KOPT-K1 (cell line): Measurements from ENCODE around the gene PRKAG2.
A peak's percentile ranks its signal among the peaks of the same experiment; 100 is the strongest.
"Not testable (repeated sequence)": the region's sequence is repeated elsewhere in the genome, so short reads cannot be mapped to it uniquely, and the experiment has no call there.

ENCODE experiments used
- H3K27ac ChIP-seq: fragments of 200-600 bp; sonication (generic); 2 replicates; pipeline ENCODE4 v1.5.1; 2016; ENCODE audit warnings: antibody characterized with exemption, mild to moderate bottlenecking, low read depth, low read length; ENCODE audit not compliant: poor library complexity, severe bottlenecking
- H3K36me3 ChIP-seq: fragments of 200-600 bp; sonication (generic); 2 replicates; pipeline ENCODE4 v1.5.1; 2017; ENCODE audit warnings: antibody characterized with exemption, mild to moderate bottlenecking, low read length, moderate library complexity; ENCODE audit not compliant: insufficient read depth
- H3K9me3 ChIP-seq: fragments of 200-600 bp; sonication (generic); 2 replicates; pipeline ENCODE4 v1.5.1; 2017; ENCODE audit warnings: antibody characterized with exemption, low read length, mild to moderate bottlenecking; ENCODE audit not compliant: insufficient read depth, poor library complexity, severe bottlenecking

The PRKAG2 gene

DNA sequence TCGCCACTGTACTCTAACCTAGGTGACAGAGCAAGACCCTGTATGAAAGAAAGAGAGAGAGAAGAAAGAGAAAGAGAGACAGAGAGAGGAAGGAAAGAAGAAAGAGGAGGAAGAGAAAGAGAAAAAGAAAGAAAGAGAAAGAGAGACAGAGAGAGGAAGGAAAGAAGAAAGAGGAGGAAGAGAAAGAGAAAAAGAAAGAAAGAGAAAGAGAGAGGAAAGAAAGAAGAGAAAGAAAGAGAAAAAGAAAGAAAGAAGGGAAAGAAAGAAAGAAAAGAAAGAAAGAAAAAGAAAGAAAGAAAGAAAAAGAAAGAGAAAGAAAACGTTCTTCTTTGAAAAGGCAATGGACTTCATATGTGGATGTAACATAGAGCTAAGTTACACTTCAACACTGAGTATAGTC lies 340.7 kb downstream of the PRKAG2 start:
- peaks cover 12% of the 10 kb centered on the region for H3K9me3 ChIP-seq
- not testable (repeated sequence) for H3K27ac ChIP-seq, H3K36me3 ChIP-seq

DNA sequence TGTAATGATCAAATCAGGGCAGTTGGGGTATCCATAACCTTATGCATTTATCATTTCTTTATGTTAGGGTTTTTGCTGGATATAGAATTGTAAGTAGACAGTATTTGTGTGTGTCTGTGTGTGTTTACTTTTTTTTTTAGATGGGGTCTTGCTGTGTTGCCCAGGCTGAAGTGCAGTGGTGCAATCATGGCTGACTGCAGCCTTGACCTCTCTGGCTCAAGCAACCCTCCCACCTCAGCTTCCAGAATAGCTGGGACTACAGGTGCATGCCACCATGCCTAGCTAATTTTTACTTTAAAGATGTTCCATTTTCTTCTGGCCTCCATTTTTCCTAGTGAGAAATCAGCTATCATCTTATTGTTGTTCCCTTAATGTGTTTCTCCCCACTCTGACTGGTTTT lies 347.1 kb downstream of the PRKAG2 start:
- Histone ChIP-seq H3K36me3 (no peaks in the 10 kb centered on the region), H3K9me3 (peaks cover 25% of the 10 kb centered on the region), H3K27ac (no peak overlapping the region)

DNA sequence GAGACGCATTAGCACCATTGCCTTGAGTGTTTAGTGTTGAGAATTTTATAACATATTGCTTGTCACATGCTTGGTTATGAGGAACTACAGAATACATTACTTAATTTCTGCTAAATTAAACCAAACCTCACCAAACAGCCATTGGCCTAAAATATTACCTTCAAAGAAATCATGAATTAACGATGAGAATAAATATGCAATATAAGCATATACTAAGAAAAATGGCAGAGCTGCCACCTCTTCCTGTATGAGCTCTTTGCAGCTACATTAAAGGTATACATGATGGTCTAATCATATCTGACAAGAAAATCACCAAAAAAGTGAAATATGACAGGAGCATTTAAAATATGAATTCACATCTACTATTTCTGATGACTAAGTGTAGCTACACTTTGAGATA lies 352.1 kb downstream of the PRKAG2 start:
- Histone ChIP-seq H3K9me3 (peaks cover 20% of the 10 kb centered on the region), H3K36me3 (no peaks in the 10 kb centered on the region), H3K27ac (no peak overlapping the region)

DNA sequence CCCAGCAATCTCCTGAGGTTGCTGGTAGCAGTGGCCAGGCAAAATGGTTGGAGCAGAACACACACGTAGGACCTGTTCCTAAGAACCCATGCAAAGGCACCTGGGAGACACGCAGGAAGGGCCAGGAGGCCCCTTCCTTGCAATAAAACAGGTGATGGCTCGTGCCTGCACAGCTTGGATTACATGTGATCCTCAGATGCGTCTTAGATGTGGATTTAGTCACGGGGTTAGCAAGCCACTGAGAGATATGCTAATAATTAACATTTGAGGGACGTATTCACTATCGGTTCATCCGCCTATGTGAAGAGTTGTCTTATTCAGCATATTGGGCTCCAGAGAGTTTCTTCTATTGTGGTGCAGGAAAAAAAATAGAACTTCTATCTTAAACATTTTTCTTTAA lies 352.6 kb downstream of the PRKAG2 start:
- Histone ChIP-seq H3K36me3 (no peaks in the 10 kb centered on the region), H3K9me3 (peaks cover 15% of the 10 kb centered on the region), H3K27ac (no peak overlapping the region)

DNA sequence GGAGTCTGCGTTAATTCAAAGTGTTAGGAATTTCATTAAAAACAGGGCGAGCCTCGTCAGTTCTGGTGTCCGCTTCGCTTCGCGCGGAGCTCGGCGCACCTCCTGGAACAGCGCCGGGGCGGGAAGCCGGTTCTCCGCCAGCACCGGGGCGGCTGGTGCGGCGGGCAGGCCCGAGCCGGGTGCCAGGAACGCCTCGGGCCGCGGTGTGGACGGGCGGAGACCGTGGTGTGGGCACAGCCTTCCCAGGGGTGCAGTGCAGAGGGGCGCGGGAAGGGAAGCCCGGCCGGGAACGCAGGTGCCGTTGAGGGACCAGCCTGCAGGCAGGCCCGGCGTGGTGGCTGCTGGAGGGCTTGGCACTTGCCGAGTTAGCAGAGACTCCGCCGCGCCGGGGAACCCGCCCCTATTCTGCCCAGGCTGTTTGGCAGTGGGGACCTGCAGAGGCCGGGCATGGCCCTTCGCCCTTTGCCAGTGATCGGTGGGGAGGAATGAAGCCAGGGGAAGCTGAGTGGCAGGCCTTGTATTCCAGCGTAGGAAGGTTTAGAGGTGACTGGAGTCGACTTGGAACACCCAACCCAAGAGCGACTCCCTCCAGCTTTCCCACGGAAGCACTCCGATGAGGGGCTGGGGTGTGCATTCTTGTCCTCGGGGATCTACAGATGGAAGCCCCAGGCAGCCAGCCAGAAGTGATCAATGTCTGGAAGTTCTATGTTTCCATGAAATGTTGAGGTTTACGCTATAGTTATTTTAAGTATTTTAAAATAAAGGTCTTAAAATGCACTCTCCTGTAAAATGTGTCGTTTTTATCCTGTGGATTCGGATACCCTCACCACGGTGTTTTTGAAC lies 356.3 kb downstream of the PRKAG2 start:
- 0 out of 2 replicates have a peak, but pooled peaks cover 5% of the 10 kb centered on the region for H3K36me3 ChIP-seq
- H3K9me3 ChIP-seq = peaks cover 12% of the 10 kb centered on the region
- peak overlapping the region; percentile 96 for H3K27ac ChIP-seq

DNA sequence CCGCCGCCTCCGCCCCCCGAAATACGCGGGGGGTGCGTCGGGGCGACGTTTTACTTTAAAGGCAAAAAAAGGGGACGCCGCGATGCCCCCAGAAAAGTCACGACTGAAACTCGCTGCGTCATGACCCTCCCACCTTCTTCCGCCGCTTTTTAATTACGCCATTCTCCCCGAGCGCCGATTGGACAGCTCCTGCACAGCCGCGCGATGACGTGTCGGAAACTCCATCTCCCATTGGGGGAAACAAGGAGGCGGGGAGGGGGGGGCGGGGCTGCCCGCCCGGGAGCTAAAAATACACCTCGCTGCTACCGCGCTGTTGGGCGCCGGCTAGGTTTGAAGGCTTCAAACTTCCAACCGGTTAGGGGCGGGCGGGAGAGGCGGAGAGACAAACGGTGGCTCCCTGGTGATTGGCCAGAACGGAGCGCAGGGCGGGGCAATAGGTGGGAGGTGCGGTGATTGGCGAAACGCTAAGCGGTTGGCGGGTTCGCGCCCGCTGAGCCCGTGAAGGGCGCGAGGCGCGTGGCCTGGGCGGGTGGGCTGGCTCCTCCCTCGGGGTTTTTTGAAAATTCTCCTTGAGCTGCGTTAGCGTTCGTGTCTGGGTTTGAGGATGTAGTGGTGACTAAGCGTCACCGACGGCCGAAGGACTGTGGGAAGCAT lies 357.0 kb downstream of the PRKAG2 start, which contains the start of gene RHEB:
TSS of gene RHEB (minus strand) at position 131 of the 654 bp plus-strand sequence. CDS start 384 bp downstream, outside the sequence.
- peak within 1 kb of the TSS; percentile 96 for H3K27ac ChIP-seq
- H3K9me3 ChIP-seq = peaks cover 12% of the 10 kb centered on the region
- H3K36me3 ChIP-seq = 0 out of 2 replicates have a peak, but pooled peaks cover 12% of the 10 kb centered on the region

DNA sequence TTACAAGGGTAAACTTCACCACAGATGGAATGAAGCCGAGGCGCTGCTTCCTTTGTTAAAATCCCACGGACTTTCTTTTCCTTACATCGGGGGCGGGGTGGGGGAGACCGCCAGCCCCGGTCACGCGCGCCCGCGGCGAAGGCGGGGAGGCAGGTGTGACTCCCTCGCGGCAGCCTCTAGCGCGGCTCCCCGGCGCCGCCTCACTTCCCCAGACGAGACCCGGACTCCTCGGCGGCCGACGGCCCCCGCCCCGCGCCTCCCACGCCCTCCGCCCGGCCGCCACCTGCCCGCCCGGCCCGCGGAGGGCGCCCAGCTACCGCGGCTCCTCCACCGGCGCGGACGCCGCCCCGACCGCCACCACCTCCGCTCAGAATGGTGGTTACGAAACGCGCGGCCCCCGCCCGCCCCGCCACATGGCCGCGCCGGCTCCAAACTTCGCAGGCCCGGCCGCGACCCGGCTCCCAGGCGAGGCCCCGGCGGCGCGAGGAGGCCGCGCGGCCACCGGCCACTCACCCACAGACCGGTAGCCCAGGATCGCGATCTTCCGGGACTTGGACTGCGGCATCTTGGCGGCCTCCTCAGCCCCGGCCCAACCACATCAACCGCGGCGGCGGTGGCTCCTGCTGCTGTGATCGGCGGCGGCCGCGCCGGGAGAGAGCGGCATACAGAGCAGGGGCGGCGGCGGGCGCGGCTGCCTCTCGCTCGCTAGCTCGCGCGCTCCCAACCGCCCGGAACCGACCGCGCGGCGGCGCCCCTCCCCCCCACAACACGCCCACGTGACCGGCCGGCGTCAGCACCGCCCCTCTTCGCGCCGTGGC lies 357.8 kb downstream of the PRKAG2 start:
- Histone ChIP-seq H3K27ac (peak overlapping the region; percentile 96), H3K9me3 (peaks cover 18% of the 10 kb centered on the region), H3K36me3 (0 out of 2 replicates have a peak, but pooled peaks cover 19% of the 10 kb centered on the region)

DNA sequence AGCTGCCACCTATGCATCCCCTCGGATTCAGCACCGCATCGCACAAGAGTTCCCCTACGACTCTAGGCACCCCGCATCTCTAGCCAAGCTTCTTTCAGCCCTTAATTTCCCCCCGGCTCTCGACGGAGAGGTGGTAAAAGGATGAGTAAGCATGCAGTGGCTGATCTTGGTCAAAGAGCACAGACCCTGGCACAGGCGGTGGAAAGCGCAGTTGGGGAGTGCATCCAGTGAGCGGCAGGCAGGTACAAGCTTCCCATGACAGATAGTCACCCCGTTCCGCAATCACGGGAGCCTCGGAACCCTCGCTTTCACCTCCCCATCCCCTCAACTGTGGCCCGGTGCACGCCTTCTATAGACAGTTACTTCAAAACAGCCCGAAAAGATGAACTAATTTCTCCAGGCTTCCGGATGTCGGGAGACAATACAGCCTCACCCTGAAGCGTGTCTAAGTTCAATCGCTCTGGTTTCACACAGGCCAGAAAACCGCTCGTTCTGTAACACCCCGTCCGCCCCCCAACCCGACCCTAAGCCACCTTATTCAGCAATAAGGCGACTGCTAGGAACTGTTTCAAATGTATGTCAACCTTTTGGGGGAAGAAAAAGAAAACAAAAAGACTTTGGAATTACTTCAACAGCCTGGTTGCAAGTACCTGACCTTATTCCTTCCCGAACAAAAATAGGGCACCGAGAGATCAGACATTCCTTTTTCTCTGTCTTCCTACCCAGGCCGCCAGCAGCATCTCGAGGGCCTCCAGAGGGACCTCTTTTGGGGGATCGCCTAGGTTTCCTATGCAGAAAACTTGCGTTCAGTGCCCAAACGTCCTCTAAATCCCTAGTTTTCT lies 358.6 kb downstream of the PRKAG2 start:
- Histone ChIP-seq H3K36me3 (peaks cover 27% of the 10 kb centered on the region; the same call in 1 of the 2 replicates), H3K27ac (peak overlapping the region; percentile 96), H3K9me3 (peaks cover 27% of the 10 kb centered on the region)

DNA sequence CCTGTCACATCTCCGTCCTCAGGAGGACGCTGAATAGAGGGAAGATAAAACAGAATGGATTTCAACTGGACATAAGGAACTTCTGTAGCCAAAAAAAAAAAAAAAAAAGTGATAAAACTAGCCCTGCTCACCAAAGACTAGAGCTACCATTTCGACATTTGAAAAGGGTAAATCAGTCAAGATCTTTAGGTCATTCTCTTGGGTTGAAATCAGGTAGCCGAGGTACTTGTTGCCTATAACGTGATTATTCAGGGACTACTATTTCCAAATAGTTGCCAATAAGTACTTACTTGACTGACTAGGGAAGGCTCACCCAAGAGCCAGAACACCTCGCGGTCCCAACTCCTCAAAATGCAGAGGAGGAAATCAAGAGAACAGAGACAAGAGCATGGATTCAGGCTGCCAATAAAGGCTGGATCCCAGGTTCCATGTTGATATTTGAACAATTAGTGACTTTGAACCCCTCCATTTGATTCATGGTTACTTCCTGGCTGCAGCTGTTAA lies 359.3 kb downstream of the PRKAG2 start:
- peaks cover 31% of the 10 kb centered on the region; the same call in 1 of the 2 replicates for H3K36me3 ChIP-seq
- H3K9me3 ChIP-seq = peaks cover 30% of the 10 kb centered on the region
- peak overlapping the region; percentile 96 for H3K27ac ChIP-seq

DNA sequence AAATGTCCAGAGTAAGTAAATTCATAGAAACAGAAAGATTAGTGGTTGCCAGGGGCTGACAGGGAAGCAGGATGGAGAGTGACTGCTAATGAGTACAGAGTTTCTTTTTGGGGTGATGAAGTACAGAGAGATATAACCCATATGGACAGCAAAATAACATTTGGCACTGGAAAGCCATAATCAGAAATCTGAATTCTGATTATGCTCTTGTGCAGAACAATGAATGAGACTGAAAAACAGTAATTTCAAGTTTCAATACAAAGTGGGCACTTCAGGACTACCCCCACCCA lies 361.7 kb downstream of the PRKAG2 start:
- Histone ChIP-seq H3K9me3 (peaks cover 20% of the 10 kb centered on the region), H3K36me3 (peaks cover 37% of the 10 kb centered on the region; the same call in 1 of the 2 replicates), H3K27ac (no peak overlapping the region)

DNA sequence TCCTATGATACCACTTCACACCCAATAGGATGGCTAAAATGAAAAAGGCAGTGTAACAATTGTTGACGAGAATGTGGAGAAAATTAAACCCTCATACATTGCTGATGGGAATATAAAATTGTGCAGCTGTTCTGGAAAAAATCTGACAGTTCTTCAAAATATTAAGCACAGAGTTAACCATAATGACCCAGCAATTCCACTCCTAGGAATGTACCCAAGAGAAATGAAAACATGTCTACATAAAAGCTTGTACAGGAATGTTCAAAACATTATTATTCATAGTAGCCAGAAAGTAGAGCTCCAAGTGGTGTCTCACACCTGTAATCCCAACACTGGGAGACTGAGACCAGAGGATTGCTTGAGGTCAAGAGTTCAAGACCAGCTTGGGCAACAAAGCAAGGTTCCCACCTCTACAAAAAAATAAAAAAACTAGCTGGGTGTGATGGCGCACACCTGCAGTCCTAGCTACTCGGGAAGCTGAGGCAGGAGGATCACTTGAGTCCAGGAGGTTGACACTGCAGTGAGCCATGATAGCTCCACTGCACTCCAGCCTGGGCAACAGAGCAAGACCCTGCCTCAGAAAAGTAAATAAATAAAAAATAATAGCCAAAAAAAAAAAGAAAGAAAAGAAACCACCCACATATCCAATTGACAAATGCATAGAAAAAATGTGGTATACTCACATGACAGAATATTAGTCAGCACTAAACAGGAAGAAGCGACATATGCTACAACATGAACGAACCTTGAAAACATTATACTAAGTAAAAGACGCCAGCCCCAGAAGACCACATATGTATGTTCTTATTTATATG lies 362.2 kb downstream of the PRKAG2 start:
- Histone ChIP-seq H3K27ac (no peak overlapping the region), H3K36me3 (peaks cover 40% of the 10 kb centered on the region; the same call in 1 of the 2 replicates), H3K9me3 (peaks cover 18% of the 10 kb centered on the region)

DNA sequence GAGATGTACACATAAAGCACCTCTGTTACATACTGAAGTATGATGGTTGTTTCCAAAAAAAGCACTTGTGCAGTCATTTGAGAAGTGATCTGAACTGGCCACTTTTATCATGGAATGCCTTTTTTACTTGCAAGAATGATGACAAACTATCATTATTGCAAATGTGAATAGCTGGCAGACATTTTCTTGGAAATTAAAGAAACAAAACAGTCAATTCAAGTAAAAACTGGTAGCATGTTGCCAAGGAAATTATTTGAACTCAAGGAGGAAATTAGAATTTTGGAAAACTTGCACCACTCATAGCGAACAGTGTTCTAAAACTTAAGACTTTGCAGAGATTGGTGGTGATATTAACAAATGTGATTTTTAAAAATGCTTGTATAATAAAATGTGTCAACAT lies 363.8 kb downstream of the PRKAG2 start:
- Histone ChIP-seq H3K36me3 (peaks cover 40% of the 10 kb centered on the region; the same call in 1 of the 2 replicates), H3K9me3 (peaks cover 18% of the 10 kb centered on the region), H3K27ac (no peak overlapping the region)

DNA sequence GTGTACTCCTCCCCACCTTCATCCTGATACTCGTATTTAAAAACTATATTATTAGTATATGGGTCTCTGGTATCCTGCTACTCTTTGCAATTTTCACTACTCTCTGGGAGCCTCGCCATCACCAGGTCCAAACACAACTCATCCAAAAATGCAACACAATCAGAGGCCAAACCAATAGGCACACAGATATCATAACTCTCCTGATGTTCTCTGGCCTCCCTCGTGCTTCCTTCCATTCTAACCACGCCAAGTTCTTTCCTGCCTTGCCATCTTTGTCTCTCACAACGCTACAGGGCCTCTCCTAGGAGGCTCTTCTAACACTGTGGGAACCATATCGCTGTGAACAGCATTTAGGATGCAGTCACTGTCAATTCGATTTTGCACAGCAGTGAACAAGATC lies 364.6 kb downstream of the PRKAG2 start:
- H3K9me3 ChIP-seq = peaks cover 18% of the 10 kb centered on the region
- no peak overlapping the region for H3K27ac ChIP-seq
- peaks cover 40% of the 10 kb centered on the region; the same call in 1 of the 2 replicates for H3K36me3 ChIP-seq
